Vagina (tissue), 2 donors: ENCODE measurements around the gene CSPG4. TPM values are rescaled to one million over a fixed set of nuclear protein-coding genes. Genes with fewer than 3 reads are reported as not detected.

Experiments
- DNase-seq, 2 donors: peaks; one replicate each; pipeline ENCODE4 v3.0.0-alpha.2; 2017; ENCODE audit errors: extremely low spot score in 2 of 2
- H3K27ac ChIP-seq: fragments of 200-600 bp; sonication (generic); one replicate; pipeline ENCODE4 v1.5.1; 2019
- H3K27me3 ChIP-seq: fragments of 200-600 bp; sonication (generic); one replicate; pipeline ENCODE4 v1.5.1; 2019
- H3K36me3 ChIP-seq, 2 donors: fragments of 200-600 bp; sonication (generic); one replicate each; pipeline ENCODE4 v1.5.1; 2017 to 2019
- H3K4me1 ChIP-seq: fragments of 200-600 bp; sonication (generic); one replicate; pipeline ENCODE4 v1.5.1; 2019
- H3K4me3 ChIP-seq, 2 donors: fragments of 200-600 bp; sonication (generic); 1 replicate in 1 of 2; 2 replicates in 1 of 2; pipeline ENCODE4 v1.5.1; 2016 to 2019
- H3K9me3 ChIP-seq: fragments of 200-600 bp; sonication (generic); one replicate; pipeline ENCODE4 v1.5.1; 2019
- POLR2A ChIP-seq, 2 donors: fragments of 450-650 bp; IDR thresholded peaks; one replicate each; pipeline ENCODE4 v1.6.1; 2017; ENCODE audit warnings: antibody characterized with exemption in 2 of 2, mild to moderate bottlenecking in 2 of 2, moderate library complexity in 2 of 2
- POLR2AphosphoS5 ChIP-seq, 2 donors: sonication (generic); formaldehyde crosslinking; IDR thresholded peaks; one replicate each; pipeline ENCODE4 v1.9.0; 2017; ENCODE audit warnings: antibody characterized with exemption in 2 of 2, mild to moderate bottlenecking in 2 of 2, low read depth in 1 of 2; ENCODE audit not compliant: insufficient read depth in 1 of 2
- intact Hi-C: fragments of 100-400 bp; cut with DNase I; formaldehyde crosslinking; loops from one replicate; pipeline ENCODE4 v1.15.1; 2023
- total RNA-seq: library from RNA; depleted of rRNA; stranded (reverse); fragments of >200 nt; gene quantifications from one replicate; pipeline ENCODE4 v1.2.3, GENCODE V29; 2016
- TF ChIP-seq, protein P1 (sequence below), 3 experiments: fragments of 450-650 bp in 2 of 3; fragments of 200-600 bp in 1 of 3; sonication (generic) in 1 of 3; IDR thresholded peaks; one replicate each; pipeline ENCODE4 v1.5.1; 2017 to 2019; ENCODE audit warnings: antibody characterized with exemption in 3 of 3, mild to moderate bottlenecking in 2 of 3, moderate library complexity in 2 of 3

CSPG4 gene
- total RNA-seq, 1 donor from 2014 or later, result 23.1 TPM

DNA sequence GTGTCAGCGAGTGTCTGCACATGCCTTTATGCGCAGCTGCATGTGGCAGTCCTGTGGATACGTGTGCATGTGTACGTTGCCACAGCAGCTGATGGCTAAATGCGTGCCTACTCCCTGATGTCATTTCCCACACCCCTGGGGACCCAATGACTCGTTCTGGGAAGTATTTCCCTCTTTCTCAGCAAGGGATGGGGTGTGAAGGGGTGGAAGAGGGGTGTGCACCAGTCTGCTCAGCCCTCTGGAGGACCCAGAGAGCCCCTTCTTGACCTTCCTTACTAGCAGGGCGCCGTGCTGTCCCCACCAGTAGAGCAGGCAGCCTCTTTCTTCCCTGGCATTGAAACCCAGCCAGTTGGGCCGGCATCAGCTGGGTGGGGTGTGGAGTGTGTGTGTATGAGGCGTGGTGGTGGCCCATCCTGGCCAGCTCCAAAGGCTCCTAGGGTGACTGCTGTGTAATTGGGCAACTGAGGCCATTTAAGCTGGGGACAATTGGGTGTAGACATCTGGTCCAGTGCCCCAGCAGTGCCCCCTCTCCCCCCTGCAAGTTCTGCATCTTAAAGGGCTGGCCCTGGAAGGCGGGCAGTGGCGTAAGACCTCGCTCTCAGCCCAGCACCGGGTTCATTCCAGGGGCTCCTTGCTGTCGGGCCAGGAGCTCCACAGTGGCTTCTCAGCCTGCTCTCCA, 45.7 kb downstream of the CSPG4 start:
- Histone ChIP-seq H3K9me3 (no peaks in the 10 kb centered on the region), H3K27me3 (no peaks in the 10 kb centered on the region), H3K4me3 (no peak overlapping the region), H3K4me1 (peaks cover 88% of the 10 kb centered on the region), H3K36me3 (peaks cover 0 to 5% of the 10 kb centered on the region in 2 donors), H3K27ac (peak overlapping the region; percentile 91)
- intact Hi-C loops, result no loop called here
- no peak for DNase-seq
- TF ChIP-seq POLR2AphosphoS5 (IDR thresholded peaks at IDR 0.05; ENCODE audit: insufficient read depth in 1 of 2, low read depth in 1 of 2), result peak; percentile 79
- TF ChIP-seq, protein P1, sequence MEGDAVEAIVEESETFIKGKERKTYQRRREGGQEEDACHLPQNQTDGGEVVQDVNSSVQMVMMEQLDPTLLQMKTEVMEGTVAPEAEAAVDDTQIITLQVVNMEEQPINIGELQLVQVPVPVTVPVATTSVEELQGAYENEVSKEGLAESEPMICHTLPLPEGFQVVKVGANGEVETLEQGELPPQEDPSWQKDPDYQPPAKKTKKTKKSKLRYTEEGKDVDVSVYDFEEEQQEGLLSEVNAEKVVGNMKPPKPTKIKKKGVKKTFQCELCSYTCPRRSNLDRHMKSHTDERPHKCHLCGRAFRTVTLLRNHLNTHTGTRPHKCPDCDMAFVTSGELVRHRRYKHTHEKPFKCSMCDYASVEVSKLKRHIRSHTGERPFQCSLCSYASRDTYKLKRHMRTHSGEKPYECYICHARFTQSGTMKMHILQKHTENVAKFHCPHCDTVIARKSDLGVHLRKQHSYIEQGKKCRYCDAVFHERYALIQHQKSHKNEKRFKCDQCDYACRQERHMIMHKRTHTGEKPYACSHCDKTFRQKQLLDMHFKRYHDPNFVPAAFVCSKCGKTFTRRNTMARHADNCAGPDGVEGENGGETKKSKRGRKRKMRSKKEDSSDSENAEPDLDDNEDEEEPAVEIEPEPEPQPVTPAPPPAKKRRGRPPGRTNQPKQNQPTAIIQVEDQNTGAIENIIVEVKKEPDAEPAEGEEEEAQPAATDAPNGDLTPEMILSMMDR (IDR thresholded peaks at IDR 0.05), result no peak

DNA sequence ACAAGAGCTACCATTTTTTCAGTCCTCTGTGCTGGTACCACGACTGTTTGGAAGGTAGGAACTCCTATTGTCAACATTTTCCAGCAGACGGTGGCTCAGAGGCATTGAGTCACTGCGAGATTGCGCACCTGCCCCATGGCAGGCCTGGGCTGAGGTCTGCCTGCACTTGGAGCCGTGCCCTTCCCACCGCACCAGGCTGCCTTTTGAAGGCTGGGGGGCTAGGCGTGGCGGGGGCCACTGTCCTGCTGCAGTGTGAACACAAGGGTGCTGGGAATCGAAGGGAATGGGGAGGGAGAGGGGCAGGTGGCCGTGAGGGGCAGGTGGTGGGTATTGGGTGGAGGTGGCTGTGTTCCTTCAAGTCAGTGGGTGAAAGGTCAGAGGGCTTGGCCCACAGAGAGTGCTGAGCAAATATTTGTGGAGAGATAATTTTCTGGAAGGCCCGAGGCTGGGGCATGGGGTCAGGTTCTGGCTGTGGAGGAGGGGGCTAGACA, 48.7 kb downstream of the CSPG4 start:
- Histone ChIP-seq H3K4me1 (peaks cover 91% of the 10 kb centered on the region), H3K27ac (peak overlapping the region; percentile 91), H3K4me3 (no peak overlapping the region), H3K9me3 (no peaks in the 10 kb centered on the region), H3K27me3 (no peaks in the 10 kb centered on the region), H3K36me3 (peaks cover 0 to 5% of the 10 kb centered on the region in 2 donors)
- no peak for DNase-seq
- intact Hi-C loops, result no loop called here
- peak in 1 of 2 donors; percentile 24 for TF ChIP-seq POLR2AphosphoS5 (IDR thresholded peaks at IDR 0.05; ENCODE audit: insufficient read depth in 1 of 2, low read depth in 1 of 2)
- TF ChIP-seq POLR2A (IDR thresholded peaks at IDR 0.05), result no peak
- TF ChIP-seq, protein P1 (IDR thresholded peaks at IDR 0.05), result no peak

DNA sequence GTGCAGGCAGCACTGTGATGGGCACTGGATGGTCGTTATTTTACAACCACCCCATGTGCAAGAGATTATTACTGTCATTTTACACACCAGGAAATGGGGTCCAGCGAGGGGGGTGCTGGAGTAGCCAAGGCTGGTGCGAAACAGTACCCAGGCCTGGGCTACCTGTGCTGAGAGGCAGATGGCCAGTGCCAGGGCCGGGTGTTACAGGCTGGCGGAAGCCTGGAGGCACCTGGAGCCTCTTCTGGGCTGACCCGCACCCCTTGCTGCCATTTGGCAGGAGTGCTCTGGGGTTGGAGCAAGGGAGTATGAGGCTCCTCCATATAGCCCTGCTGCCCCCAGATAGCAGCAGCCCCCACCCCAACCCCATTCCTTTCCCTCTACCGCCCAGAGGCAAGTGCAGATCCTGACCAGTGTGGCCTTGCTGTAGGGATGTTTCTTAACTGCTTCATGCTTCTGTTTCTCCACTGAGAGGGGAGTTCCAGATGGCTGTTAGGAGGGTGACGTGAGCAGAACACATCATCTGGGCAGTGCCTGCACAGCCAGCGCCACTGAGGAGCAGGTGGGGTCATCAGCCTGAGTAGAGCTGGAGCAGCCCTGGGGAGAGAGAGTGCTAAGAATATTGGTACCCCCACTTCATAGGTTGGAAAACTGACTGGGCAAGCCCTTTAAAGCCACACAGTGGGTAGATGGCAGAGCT, 49.7 kb downstream of the CSPG4 start:
- Histone ChIP-seq H3K4me1 (peaks cover 93% of the 10 kb centered on the region), H3K4me3 (no peak overlapping the region), H3K36me3 (peaks cover 0 to 5% of the 10 kb centered on the region in 2 donors), H3K27ac (peak overlapping the region; percentile 91), H3K9me3 (no peaks in the 10 kb centered on the region), H3K27me3 (no peaks in the 10 kb centered on the region)
- TF ChIP-seq POLR2AphosphoS5 (IDR thresholded peaks at IDR 0.05; ENCODE audit: insufficient read depth in 1 of 2, low read depth in 1 of 2), result no peak
- TF ChIP-seq, protein P1 (IDR thresholded peaks at IDR 0.05), result no peak
- no peak for TF ChIP-seq POLR2A (IDR thresholded peaks at IDR 0.05)
- intact Hi-C loops, result no loop called here
- DNase-seq, result no peak

DNA sequence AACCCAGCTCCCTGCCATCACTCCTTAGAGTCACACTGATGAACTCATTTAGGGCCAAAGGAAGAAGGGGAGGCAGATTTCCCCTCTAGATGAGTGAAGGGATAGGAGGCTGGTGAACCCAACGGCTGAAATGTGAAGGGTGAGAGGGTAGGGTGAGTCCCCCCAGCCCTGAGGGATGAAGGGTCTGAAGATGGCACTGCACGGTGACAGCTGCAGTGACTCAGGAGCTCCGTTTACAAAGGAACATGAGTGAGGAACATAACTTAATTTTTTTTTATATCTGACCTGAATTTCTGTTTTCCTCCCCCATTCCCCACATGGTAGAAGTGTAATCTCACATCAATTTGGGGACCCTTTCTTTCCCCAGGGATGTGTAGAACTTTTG, 50.9 kb downstream of the CSPG4 start:
- H3K27ac ChIP-seq, result peak overlapping the region; percentile 91
- no peak for TF ChIP-seq POLR2AphosphoS5 (IDR thresholded peaks at IDR 0.05; ENCODE audit: insufficient read depth in 1 of 2, low read depth in 1 of 2)
- TF ChIP-seq POLR2A (IDR thresholded peaks at IDR 0.05), result no peak
- TF ChIP-seq, protein P1 (IDR thresholded peaks at IDR 0.05), result no peak
- H3K4me1 ChIP-seq, result peaks cover 87% of the 10 kb centered on the region
- H3K9me3 ChIP-seq, result no peaks in the 10 kb centered on the region
- H3K4me3 ChIP-seq, result peak overlapping the region in 1 of 2 donors; percentile 17
- H3K27me3 ChIP-seq, result no peaks in the 10 kb centered on the region
- peaks cover 0 to 12% of the 10 kb centered on the region in 2 donors for H3K36me3 ChIP-seq
- no peak for DNase-seq
- intact Hi-C loops, result no loop called here
